HG03439 (cell line): ENCODE measurements around the gene IL1B.

Source experiments
- ATAC-seq: cut with Tn5 transposase; IDR thresholded peaks from one replicate; pipeline ENCODE4 v1.9.1; 2021; ENCODE audit warnings: mild to moderate bottlenecking, moderate library complexity; ENCODE audit not compliant: unreplicated experiment

The IL1B gene

DNA sequence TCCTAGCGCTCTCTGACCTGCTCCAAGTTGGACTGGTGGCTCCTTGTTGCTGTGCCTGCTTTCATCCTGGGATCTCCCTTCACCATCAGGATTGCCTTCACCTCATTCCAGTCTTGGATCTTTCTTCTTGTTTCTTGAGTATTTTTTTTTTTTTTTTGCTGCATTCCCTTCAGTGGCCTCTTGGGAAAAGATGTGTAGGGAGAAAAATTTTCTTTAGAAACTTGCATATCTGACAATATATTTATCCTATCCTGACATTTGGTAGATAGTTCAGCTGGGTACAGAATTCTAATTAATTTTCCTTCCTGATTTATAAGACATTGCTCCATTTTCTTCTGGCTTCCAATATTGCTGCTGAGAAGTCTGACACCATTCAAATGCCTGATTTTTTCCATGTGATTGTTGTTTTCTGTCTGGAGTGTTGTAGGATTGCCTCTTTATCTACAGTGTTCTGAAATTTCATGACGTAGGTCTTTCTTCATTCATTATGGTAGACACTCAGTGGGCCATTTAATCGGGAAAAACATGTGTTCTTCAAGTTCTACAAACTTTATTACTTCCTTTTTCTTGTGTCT, 29.3 kb downstream of the IL1B start:
- no peak for ATAC-seq

GRCh38 chr2:112805542-112805941, 31.0 kb downstream of the IL1B start:
- peak; percentile 76 for ATAC-seq

GRCh38 chr2:112803691-112804521, 32.7 kb downstream of the IL1B start:
- ATAC-seq = peak; percentile 51

DNA sequence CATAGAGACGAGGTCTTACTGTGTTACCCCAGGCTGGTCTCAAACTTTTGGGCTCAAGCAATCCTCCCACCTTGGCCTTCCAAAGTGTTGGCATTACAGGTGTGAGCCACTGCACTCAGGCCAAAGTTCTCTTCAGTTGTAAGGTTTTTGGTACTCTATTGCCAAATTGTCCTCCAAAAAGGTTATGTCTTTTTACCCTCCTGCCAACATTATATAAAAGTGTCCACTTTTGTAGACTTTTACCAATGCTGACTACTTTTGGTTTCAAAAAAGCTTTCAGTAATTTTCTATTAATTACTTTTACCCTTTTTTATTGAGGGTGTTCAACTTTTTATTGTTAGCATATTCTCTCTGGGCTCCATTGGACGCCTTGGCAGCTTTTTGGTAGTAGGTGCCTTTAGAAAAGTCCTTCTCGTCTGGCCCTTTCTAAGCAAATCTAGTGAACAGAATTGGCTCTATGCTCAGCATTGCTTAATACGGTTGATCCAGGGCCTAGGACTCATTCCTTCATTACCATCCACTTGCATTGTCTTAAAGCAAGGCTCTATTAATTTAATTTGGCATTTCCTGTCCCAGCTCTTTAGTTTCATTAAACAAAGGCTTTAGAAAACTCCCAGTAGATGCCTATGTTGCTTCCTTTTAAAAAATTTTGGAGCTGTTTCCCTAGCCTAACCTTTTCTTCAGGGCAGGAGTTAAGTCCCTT, 35.5 kb downstream of the IL1B start:
- no peak for ATAC-seq

DNA sequence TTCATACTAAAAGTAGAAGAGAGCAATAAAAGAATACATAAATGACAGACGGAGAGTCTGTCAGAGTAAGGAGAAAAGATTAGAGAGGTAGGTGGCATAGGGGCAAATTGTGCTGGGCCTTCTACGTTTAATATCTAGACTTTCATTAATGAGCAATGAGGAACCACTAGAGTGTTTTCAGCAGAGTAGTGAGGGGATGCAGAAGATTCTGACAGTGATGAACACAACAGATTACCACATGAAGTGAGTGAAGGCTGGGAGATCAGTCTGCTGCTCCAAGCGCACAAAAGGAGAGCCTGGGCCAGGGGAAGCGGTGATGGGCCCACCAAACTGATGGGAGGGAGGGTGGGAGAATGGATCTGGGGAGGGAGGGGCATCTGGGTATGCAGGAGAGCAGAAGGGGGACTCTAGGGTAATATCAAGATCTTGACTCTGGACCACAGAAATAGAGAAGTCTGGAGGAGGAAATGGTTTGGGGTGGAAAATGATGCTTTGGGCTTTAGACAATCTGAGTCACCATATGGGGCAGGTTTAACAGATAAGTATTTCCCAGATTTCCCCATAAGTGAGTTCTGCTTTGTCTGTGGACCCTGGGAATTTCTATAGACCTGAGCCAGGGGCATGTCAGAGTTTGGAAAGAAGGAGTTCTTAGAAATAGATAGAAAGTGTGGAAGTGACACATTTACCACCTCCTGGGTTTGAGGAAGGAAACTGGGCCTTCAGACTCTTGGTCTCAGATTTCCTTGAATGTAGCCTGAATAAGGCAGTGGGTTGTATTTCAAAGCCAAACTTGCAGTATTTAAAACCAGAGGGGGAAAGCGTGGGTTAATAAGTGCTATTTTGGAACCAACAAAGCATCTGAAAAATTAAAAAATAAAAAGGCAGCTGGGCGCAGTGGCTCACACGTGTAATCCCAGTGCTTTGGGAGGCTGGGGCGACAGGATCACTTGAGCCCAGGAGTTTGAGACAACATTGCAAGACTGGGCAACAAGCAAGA, 37.3 kb downstream of the IL1B start:
- ATAC-seq = no peak

DNA sequence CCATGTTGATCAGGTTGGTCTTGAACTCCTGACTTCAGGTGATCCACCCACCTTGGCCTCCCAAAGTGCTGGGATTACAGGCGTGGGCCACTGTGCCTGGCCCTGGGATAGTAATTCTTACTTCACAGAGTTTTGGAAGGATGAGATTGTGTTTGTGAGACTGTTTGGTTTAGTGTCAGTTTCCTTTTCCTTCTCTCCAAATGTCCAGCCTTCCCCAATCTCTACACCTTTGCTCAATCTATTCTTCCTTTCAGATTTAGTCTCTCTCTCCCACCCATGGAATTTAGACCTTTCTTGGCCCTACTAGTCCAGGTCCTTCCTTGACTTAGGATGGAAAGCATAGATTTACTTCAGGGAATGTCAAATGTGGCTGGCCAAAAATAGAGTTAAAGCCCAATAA, 40.1 kb downstream of the IL1B start:
- ATAC-seq = no peak

- no peak for ATAC-seq
Observed at GRCh38 chr2:112795774-112796173, 40.8 kb downstream of the IL1B start.

GRCh38 chr2:112794841-112795240, 41.7 kb downstream of the IL1B start:
- ATAC-seq = no peak

- ATAC-seq = no peak
Observed at GRCh38 chr2:112794131-112794733, 42.3 kb downstream of the IL1B start.

- no peak for ATAC-seq
Observed at GRCh38 chr2:112793449-112793978, 43.1 kb downstream of the IL1B start.

DNA sequence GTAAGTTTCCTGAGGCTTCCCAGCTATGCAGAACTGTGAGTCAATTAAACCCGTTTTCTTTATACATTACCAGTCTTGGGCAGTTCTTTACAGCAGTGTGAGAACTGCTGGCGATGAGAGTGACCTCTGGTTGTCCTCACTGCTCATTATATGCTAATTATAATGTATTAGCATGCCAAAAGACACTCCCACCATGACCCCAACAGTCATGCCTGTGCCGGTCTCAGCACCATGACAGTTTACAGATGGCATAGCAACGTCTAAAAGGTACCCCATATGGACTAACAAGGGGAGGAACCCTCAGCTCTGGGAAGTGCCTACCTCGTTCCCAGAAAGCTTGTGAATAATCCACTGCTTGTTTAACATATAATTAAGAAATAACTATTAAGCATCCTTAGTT, 44.2 kb downstream of the IL1B start:
- ATAC-seq = no peak

GRCh38 chr2:112791693-112792230, 44.8 kb downstream of the IL1B start:
- ATAC-seq = no peak

- no peak for ATAC-seq
Observed at GRCh38 chr2:112791019-112791418, 45.6 kb downstream of the IL1B start.

DNA sequence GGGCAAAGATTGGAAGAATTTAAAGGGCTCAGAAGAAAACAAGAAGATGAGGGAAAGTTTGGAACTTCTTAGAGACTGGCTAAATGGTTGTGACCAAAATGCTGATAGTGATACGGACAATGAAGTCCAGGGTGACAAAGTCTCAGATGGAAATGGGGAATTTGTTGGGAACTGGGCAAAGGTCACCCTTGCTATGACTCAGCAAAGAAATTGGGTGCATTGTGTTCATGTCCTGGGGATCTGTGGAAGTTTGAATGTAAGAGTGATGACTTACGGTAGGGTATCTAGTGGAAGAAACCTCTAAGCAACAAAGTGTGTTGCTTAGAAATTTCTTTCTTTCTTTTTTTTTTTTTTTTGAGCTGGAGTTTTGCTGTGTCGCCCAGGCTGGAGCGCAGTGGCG, 46.3 kb downstream of the IL1B start:
- no peak for ATAC-seq

- ATAC-seq = no peak
Observed at GRCh38 chr2:112789186-112789585, 47.4 kb downstream of the IL1B start.

- no peak for ATAC-seq
Observed at GRCh38 chr2:112788653-112789052, 47.9 kb downstream of the IL1B start.

DNA sequence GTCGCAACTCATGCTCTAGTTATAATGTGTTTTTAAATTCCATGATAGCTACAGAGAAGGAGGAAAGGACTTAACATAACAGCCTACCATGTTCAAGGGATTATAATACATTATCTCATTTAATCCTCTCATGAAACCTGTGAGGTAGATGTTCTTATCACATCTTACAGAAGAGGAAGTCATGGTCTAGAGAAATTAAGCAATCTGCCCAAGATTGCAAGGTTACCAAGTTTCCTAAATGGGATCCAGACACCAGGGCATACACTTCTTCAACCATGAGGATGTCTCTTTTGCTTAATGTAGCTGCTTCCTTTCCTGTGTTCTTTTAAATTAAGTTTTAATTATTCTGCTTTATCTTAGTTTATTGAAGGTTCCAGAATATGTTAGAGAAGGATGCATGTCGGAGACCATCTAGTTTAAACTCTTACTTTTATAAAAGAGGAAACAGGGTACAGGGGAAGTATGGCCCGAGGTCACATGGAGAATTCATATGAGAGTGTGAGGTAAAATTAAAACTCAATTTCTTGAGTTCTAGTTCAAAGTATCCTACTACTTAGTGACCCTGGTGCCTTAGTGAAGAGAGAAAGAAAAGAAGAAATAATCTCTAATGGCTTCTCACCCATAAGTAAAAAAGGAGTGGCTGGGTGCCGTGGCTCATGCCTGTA, 48.7 kb downstream of the IL1B start:
- ATAC-seq = no peak

DNA sequence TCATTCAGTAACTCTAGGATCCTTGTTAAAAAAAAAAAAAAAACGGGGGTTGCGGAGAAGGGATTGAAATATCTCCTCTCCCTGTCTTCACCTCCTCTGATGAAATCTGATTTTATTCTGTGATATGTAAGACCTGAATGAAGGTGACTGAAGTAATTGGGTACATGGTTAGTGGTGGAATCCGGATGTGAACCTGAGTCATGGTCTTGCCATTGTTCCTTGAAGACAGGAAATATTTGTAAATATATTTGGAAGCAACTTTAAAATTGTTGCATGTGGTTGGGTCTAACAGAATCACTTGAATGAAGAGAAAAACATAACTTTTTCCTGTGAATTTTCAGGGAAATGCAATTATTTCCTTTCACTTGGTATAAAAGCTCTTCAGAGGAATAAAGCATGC, 49.3 kb downstream of the IL1B start:
- ATAC-seq = no peak
